Activated naive CD4-positive, alpha-beta T cell (primary cell): ENCODE measurements around the gene ZCCHC8.
"Not testable (repeated sequence)": the region's sequence is repeated elsewhere in the genome, so short reads cannot be mapped to it uniquely, and the experiment has no call there.

Source experiments
- DNase-seq, 4 experiments: peaks; one replicate each; lab custom pipeline; 2025; lab: John Stamatoyannopoulos, UW

ZCCHC8 gene

DNA sequence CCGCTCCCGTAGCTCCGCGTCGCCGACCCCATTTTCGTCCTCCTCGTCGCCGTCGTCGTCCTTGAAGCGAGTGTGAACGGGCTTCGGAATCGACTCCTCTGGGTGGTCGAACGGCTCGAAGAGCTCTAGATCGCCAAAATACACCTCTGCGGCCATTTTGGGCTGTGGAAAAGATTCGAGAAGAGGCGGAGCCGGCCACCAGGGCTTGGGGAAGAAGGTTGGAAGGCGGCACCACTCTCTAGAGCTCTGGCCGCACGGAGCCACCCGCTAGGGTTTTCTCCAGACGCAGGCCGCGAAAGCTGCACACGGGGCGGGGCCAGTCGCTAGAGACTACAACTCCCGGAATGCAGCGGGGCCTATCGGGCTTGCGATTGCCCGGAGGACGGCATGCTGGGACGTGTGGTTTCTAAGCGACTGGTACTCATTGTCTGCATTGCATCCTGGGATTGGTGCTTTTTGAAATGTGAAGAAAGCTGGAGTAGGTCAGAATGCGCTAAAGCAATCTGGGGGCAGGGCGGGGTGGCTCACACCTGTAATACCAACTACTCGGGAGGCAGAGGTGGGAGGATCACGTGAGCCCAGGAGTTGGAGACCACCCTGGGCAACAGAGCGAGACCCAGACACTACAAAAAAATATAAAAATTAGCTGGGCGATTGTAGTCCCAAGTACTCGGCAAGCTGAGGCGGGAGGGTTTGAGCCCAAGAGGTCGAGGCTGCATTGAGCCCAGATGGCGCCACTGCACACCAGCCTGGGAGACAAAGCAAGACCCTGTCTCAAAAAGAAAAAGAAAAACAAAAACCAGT lies at the start of gene ZCCHC8:
TSS of gene ZCCHC8 (minus strand) at position 248 of the 804 bp plus-strand sequence. CDS start at position 156, 92 bp downstream.
- DNase-seq = peak; percentile 78 to 92 (median 88)

DNA sequence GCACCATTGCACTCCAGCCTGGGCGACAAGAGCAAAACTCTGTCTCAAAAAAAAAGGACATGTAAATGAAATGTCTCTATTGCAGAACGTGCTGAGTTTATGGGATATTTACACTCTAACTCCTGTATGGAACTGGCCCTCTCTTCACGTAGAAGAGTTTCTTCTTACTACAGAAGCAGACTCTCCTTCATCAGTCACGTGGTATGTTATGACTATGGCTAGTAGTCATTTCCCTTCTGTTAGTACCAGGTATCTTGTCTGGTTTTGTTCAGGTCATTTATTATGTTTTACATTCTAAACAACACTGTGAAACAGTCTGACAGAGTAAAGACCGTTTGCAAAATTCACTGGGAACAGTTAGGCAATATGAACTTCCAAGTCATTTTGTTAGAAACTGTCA lies 46.6 kb upstream of the ZCCHC8 start:
- no peak for DNase-seq

GRCh38 chr12:122545855-122546254 lies 45.1 kb upstream of the ZCCHC8 start:
- DNase-seq = no peak

DNA sequence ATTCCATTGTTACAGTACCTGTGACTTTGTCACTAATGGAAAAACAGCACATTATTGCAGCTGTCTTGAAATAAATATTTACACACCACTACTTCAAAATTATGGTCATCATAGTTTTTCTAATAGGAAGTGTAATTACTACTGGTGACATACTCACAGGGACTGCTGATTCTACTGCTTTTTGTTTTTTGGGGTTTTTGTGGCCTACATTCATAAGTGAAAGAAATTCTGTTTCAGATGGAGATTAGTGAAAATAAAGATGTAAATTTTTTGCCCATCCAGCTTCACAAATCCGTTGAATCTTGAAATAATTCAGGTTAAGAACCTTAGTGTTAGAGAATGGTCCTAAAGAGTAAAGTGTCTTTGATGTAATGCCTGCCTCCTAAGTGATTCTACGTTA lies 43.8 kb upstream of the ZCCHC8 start:
- no peak for DNase-seq

DNA sequence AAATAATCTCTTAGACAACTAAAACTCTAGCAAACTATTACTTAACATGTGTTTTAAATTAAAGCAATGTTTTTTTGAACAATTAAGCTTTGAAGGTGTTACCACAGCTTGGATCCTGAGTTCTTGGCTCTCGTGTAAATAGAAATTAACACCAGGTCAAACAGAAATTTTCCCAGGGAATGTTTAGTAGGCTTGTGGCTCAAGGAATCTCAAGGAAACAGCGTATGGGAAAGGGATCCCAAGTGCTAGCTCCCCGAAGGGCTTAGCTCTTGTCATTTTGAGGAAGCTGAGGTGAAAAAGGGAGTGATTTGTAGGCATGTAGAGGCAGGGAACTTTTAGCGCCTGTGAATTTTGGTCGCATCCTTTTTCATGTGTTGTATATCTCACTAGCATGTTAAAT lies 37.8 kb upstream of the ZCCHC8 start:
- no peak for DNase-seq

DNA sequence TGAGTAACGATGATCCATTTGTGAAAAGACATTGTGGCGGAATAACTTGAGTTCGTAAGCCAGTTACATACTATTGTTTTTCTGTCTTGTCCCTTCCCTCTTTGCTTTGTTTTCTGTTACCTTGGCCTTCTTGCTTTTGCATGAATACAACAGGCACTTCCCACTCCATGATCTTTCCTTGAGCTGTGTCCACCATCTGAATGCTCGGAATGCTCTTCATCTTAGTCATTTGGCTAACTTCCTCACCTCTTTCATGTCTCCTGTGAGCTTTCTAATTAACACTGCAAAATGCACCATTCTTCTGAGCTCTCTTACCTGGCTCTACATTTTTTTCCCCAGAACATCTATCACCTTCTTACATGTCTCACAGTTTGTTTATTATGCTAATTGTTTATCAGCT lies 36.3 kb upstream of the ZCCHC8 start:
- DNase-seq = no peak

GRCh38 chr12:122533856-122534255 lies 33.1 kb upstream of the ZCCHC8 start:
- DNase-seq = no peak

- no peak for DNase-seq
Measured at GRCh38 chr12:122528992-122529391, 28.3 kb upstream of the ZCCHC8 start.

DNA sequence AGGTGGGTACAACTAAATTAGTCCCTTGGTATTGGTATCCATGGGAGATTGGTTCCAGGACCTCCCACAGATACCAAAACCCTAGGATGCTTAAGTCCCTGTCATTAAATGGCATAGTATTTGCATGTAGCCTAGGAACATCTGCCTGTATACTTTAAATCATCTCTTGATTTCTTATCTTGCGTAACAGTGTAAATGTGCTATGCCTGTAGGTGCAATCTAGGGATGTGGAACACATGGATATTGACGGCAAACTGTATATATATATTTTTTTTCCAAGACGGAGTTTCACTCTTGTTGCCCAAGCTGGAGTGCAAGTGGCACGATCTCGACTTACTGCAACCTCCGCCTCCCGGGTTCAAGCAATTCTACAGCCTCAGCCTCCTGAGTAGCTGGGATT lies 27.9 kb upstream of the ZCCHC8 start:
- DNase-seq = no peak

DNA sequence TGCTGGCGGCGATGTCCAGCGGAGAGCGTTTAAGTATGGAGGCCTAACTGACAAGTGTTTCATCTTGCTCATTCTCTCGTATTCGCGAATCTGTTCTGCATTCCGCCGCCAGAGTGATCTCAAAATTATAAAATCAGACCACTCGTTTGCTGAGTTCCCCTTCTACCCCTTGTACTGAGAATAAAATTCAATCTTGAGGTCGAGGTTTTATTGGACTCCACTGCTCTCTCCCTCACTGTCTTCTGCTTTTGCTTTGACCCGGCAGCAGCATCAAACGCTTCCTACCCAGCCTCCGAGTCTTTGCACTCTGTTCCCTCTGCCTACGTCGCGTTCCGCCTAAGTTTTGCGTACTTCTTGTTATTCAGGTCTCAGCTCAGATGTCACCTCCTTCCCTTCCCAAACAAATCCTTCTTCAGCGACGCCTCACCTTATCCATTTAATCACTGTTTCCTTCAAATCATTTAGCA lies 26.8 kb upstream of the ZCCHC8 start:
- no peak for DNase-seq

DNA sequence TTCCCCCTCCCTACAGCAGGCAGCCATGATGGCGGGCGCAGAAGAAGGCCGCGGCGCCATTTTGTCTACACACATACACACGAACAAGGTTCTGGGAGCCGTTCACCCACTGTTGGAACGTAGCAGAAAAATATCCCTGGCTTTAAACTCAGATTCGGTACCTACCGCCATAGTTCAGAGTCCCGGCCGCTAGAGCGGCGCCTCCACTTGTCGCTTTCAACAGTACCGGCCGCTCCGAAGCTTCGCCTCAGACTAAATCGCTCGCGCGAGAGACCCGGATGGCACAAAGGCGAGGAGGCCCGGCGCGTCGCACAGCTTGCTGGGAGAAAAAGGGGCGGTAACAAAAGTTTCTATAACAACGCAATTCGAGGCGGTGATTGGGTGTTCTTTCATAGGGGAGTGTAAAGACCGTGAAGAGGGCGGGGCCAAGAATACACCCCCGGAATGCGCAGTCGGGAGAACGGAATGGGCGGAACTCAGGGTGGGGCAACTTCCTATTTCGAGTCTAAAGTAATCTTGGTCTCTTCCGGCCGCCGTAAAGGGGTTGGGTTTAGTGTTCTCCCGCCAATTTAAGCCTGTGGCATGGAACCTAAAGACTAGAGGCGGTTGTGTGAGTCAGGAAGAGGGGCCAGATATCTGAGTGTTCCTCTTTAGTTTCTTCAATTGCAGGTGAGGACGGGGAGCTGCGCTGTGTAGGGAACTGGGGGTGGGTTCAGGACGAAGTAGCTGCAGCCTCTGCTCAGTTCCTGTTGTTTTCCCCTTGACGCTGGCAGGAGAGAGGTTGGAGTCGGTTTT lies 26.1 kb upstream of the ZCCHC8 start, which contains the start of the genes KNTC1 and RSRC2:
TSS of gene KNTC1 (plus strand) at position 567 of the 795 bp plus-strand sequence. CDS start 2,815 bp downstream, outside the sequence.
TSS of gene RSRC2 (minus strand) at position 254 of the 795 bp plus-strand sequence. CDS start at position 171, 83 bp downstream.
- peak; percentile 87 to 98 (median 92) for DNase-seq

DNA sequence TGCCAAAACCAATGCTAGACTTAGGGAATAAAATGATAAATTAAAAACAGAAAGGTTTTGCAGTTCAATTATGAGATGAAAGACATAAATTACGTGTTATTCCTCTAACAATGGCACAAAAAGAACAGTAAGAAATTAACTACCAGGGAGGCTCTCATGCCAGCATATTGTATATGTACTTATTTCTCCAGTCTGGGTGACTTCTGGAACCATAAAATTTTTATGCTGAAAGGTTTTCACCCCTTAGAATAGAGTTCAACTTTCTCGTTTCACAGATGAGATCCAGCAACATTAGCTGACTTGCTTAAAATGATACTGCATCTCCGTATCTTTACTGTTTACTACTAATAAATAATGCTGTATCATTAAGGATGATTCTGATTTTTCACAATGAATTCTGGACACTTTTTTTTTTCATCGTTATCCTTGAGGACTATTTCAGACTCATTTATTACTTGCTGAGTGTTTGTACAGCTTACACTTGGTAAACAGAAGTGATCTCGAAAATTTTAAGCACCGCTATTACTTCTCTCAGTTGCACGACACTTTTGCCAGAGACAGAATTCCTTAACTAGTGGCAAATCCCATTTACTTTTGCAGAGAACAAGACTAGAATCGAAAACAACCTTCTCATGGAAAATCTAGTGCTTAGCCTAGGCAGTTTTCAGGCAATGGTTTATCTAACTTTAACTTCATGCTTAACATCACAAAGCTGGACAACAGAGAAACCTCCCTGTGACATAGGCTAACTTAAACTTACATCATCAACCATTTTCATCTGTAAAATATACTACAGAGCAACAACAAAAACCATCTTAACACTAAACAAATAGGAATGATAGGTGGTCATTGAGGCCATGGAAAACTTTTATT lies 23.4 kb upstream of the ZCCHC8 start:
- no peak for DNase-seq

DNA sequence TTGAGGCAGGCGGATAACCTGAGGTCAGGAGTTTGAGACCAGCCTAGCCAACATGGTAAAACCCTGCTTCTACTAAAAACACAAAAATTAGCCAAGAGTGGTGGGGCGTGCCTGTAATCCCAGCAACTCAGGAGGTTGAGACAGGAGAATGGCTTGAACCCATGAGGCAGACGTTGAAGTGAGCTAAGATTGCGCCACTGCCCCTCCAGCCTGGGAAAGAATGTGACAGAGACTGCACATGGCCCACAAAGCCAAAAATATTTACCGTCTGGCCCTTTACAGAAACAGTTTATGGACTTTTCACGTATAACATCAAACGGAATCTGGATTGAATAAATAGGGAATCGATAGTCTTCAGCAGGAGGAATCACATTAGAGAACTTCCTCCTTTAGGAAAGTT lies 22.5 kb upstream of the ZCCHC8 start:
- no peak for DNase-seq

GRCh38 chr12:122520676-122521075 lies 19.9 kb upstream of the ZCCHC8 start:
- DNase-seq = no peak

- no peak for DNase-seq
Measured at GRCh38 chr12:122519418-122519817, 18.7 kb upstream of the ZCCHC8 start.

DNA sequence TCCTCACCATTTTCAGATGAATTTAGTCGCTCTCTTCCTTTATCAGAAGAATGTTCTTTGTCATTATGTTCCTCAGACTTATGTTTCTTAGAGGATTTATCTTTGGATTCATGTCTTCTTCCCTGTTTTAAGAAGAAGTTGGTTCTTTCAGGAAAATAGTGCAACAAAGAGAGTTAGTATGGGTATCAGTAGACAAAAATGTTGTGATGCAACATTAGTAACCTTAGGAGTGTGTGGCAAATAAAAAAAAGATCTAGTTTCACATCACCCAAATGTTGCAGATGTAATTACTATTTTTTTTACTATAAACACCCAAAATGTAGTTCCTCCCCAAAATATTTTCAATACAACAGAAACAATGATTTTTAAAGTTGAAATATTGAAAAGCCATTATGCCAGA lies 18.2 kb upstream of the ZCCHC8 start:
- no peak for DNase-seq

- DNase-seq = no peak
Measured at GRCh38 chr12:122517877-122518276, 17.1 kb upstream of the ZCCHC8 start.

- no peak for DNase-seq
Measured at GRCh38 chr12:122516544-122517361, 16.0 kb upstream of the ZCCHC8 start.

DNA sequence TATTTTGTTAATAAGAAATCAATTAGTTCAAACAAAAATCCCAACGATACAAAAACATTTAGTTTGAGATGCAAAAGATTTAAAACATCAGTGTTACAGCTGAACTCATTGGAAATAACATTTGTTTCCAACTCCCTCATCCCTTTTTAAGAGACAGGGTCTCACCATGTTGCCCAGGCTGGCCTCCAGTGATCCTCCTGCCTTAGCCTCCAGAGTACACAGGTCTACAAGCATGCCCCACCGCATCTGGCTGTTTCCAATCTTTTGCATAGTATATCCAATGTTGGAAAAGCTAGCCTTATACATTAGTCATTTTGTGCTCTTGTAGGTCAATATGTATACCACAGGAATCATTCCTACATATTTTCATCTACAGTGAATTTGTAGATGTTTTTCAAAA lies 14.5 kb upstream of the ZCCHC8 start:
- no peak for DNase-seq

GRCh38 chr12:122513660-122514059 lies 12.9 kb upstream of the ZCCHC8 start:
- no peak for DNase-seq

DNA sequence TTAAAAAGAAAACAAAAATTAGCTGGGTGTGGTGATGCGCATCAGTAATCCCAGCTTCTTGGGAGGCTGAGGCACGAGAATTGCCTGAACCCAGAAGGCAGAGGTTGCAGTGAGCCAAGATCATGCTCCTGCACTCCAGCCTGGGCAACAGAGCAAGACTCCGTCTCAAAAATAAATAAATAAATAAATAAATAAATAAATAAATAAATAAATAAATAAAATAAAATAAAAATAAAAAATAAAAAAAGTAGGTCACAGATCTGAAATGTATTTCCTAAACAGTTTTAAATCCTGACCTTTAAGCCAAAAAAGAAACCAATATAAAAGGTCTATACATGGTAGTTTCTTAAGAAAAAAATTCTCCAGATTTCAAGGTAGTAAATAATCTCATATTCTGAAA lies 12.3 kb upstream of the ZCCHC8 start:
- DNase-seq = not testable (repeated sequence)
